Thoracic aorta (tissue), 2 donors: ENCODE results near the gene TMEM26. TPM values are rescaled to one million over a fixed set of nuclear protein-coding genes. Genes with fewer than 3 reads are reported as not detected.

Experiments used
- ATAC-seq: fragments of 150-250 bp; one replicate; pipeline ENCODE4 v1.8.0; 2017; ENCODE audit warnings: low read depth; ENCODE audit not compliant: insufficient number of reproducible peaks, low FRiP score
- DNase-seq: peaks from one replicate; pipeline ENCODE4 v3.0.0-alpha.2; 2020; ENCODE audit warnings: low spot score
- H3K27ac ChIP-seq, 2 donors: fragments of 200-600 bp; sonication (generic); 1 replicate in 1 of 2; 2 replicates in 1 of 2; pipeline ENCODE4 v1.5.1; 2016; ENCODE audit warnings: mild to moderate bottlenecking in 2 of 2, moderate library complexity in 2 of 2
- H3K27me3 ChIP-seq: fragments of 200-600 bp; sonication (generic); replicated peaks from 2 replicates; pipeline ENCODE4 v1.6.0; 2016; ENCODE audit warnings: mild to moderate bottlenecking; ENCODE audit not compliant: insufficient read depth
- H3K36me3 ChIP-seq: fragments of 200-600 bp; sonication (generic); one replicate; pipeline ENCODE4 v1.5.1; 2016
- H3K4me1 ChIP-seq, 2 donors: fragments of 200-600 bp; sonication (generic); 1 replicate in 1 of 2; 2 replicates in 1 of 2; pipeline versions ENCODE4 v1.5.1 to v1.6.0; 2016; ENCODE audit warnings: low read depth in 2 of 2, mild to moderate bottlenecking in 1 of 2; ENCODE audit not compliant: control insufficient read depth in 1 of 2
- H3K4me3 ChIP-seq: fragments of 200-600 bp; sonication (generic); 2 replicates; pipeline ENCODE4 v1.5.1; 2016; ENCODE audit warnings: mild to moderate bottlenecking
- H3K9me3 ChIP-seq: fragments of 200-600 bp; sonication (generic); 2 replicates; pipeline ENCODE4 v1.5.1; 2016
- CTCF ChIP-seq: fragments of 200-600 bp; sonication (generic); IDR thresholded peaks from one replicate; pipeline ENCODE4 v1.5.1; 2019; ENCODE audit warnings: antibody characterized with exemption
- total RNA-seq, 2 donors: library from RNA; depleted of rRNA; stranded (reverse); fragments of >200 nt; gene quantifications; one replicate each; pipeline versions ENCODE4 v1.1.0 to v1.2.3, GENCODE V29; 2016

Gene TMEM26
- total RNA-seq, 2 donors from 2014 or later, result 0.27 to 1.2 TPM

GRCh38 chr10:61400524-61400923 is 52.7 kb downstream of the TMEM26 start:
- no peak overlapping the region for H3K4me3 ChIP-seq
- DNase-seq (no peak), ATAC-seq (no peak)
- no peaks in the 10 kb centered on the region for H3K9me3 ChIP-seq
- H3K27me3 ChIP-seq, result no peaks in the 10 kb centered on the region
- H3K27ac ChIP-seq, result no peak overlapping the region
- no peaks in the 10 kb centered on the region for H3K36me3 ChIP-seq
- no peak for TF ChIP-seq CTCF
- peaks cover 5 to 29% of the 10 kb centered on the region in 2 donors for H3K4me1 ChIP-seq

- Histone ChIP-seq H3K4me3 (no peak overlapping the region), H3K27me3 (no peaks in the 10 kb centered on the region), H3K36me3 (no peaks in the 10 kb centered on the region), H3K27ac (no peak overlapping the region), H3K9me3 (no peaks in the 10 kb centered on the region), H3K4me1 (peaks cover 5 to 25% of the 10 kb centered on the region in 2 donors)
- TF ChIP-seq CTCF, result no peak
- no peak for DNase-seq
- no peak for ATAC-seq
Observed at GRCh38 chr10:61399406-61399805, 53.8 kb downstream of the TMEM26 start.

GRCh38 chr10:61398366-61399129 is 54.6 kb downstream of the TMEM26 start:
- Histone ChIP-seq H3K4me1 (peaks cover 5 to 25% of the 10 kb centered on the region in 2 donors), H3K9me3 (no peaks in the 10 kb centered on the region), H3K36me3 (no peaks in the 10 kb centered on the region), H3K27ac (peak overlapping the region in 1 of 2 donors; percentile 1), H3K4me3 (no peak overlapping the region), H3K27me3 (no peaks in the 10 kb centered on the region)
- ATAC-seq (no peak), DNase-seq (no peak)
- no peak for TF ChIP-seq CTCF

- Histone ChIP-seq H3K9me3 (no peaks in the 10 kb centered on the region), H3K27me3 (no peaks in the 10 kb centered on the region), H3K4me3 (peak overlapping the region; percentile 58), H3K36me3 (no peaks in the 10 kb centered on the region), H3K4me1 (peaks cover 5 to 25% of the 10 kb centered on the region in 2 donors), H3K27ac (no peak overlapping the region)
- ATAC-seq, result no peak
- no peak for DNase-seq
- TF ChIP-seq CTCF, result no peak
Observed at GRCh38 chr10:61397175-61397986, 55.8 kb downstream of the TMEM26 start.

GRCh38 chr10:61391281-61391680 is 61.9 kb downstream of the TMEM26 start:
- no peak overlapping the region for H3K27ac ChIP-seq

More at GRCh38 chr10:61391281-61391680, 61.9 kb downstream of the TMEM26 start:
- H3K9me3 ChIP-seq, result no peaks in the 10 kb centered on the region
- no peak overlapping the region for H3K4me3 ChIP-seq
- H3K4me1 ChIP-seq, result no peaks in the 10 kb centered on the region
- ATAC-seq (no peak), DNase-seq (no peak)
- no peak for TF ChIP-seq CTCF
- H3K27me3 ChIP-seq, result no peaks in the 10 kb centered on the region
- H3K36me3 ChIP-seq, result no peaks in the 10 kb centered on the region
